Transverse colon (tissue), 4 donors: Measurements from ENCODE around the gene CASP5.

ENCODE experiments used
- POLR2AphosphoS5 ChIP-seq, 3 donors: sonication (generic); formaldehyde crosslinking; IDR thresholded peaks; one replicate each; pipeline ENCODE4 v1.6.1; 2016; ENCODE audit warnings: antibody characterized with exemption in 3 of 3
- TF ChIP-seq, protein P1 (sequence below), 5 experiments: fragments of 200-600 bp in 3 of 5; fragments of 450-650 bp in 2 of 5; sonication (generic) in 3 of 5; IDR thresholded peaks; 1 replicate in 2 of 5; 2 replicates in 3 of 5; pipeline ENCODE4 v1.5.1; 2016 to 2017; ENCODE audit warnings: antibody characterized with exemption in 5 of 5, inconsistent platforms in 3 of 5, mild to moderate bottlenecking in 2 of 5, moderate library complexity in 1 of 5

- no peak for TF ChIP-seq POLR2AphosphoS5 (IDR thresholded peaks at IDR 0.05)
- TF ChIP-seq, protein P1, sequence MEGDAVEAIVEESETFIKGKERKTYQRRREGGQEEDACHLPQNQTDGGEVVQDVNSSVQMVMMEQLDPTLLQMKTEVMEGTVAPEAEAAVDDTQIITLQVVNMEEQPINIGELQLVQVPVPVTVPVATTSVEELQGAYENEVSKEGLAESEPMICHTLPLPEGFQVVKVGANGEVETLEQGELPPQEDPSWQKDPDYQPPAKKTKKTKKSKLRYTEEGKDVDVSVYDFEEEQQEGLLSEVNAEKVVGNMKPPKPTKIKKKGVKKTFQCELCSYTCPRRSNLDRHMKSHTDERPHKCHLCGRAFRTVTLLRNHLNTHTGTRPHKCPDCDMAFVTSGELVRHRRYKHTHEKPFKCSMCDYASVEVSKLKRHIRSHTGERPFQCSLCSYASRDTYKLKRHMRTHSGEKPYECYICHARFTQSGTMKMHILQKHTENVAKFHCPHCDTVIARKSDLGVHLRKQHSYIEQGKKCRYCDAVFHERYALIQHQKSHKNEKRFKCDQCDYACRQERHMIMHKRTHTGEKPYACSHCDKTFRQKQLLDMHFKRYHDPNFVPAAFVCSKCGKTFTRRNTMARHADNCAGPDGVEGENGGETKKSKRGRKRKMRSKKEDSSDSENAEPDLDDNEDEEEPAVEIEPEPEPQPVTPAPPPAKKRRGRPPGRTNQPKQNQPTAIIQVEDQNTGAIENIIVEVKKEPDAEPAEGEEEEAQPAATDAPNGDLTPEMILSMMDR (IDR thresholded peaks at IDR 0.05): no peak
Measured at GRCh38 chr11:104957280-104957679, 65.7 kb downstream of the CASP5 start.
